Aorta (tissue), 5 donors: ENCODE measurements around the gene THSD4. TPM values are rescaled to one million over a fixed set of nuclear protein-coding genes. Genes with fewer than 3 reads are reported as not detected.

Experiments used
- ATAC-seq: fragments of 200-7000 bp; cut with Tn5 transposase; one replicate; pipeline ENCODE4 v1.9.1; 2022; ENCODE audit warnings: moderate library complexity; ENCODE audit not compliant: low FRiP score
- DNase-seq, 2 donors: peaks; one replicate each; pipeline ENCODE4 v3.0.0-alpha.2; 2020
- H3K27ac ChIP-seq, 2 donors: one replicate each; pipeline ENCODE4 v1.5.1; 2013; ENCODE audit warnings: low read length in 2 of 2, mild to moderate bottlenecking in 2 of 2, moderate library complexity in 2 of 2, control low read depth in 1 of 2, inconsistent platforms in 1 of 2, low read depth in 1 of 2
- H3K27me3 ChIP-seq, 2 donors: one replicate each; pipeline ENCODE4 v1.6.1; 2013; ENCODE audit warnings: control low read depth in 1 of 2, low read length in 1 of 2, mild to moderate bottlenecking in 1 of 2, moderate library complexity in 1 of 2; ENCODE audit not compliant: insufficient read depth in 2 of 2, control insufficient read depth in 1 of 2
- H3K36me3 ChIP-seq, 2 donors: one replicate each; pipeline ENCODE4 v1.6.1; 2013; ENCODE audit warnings: control low read depth in 1 of 2, low read length in 1 of 2, mild to moderate bottlenecking in 1 of 2; ENCODE audit not compliant: insufficient read depth in 2 of 2, control insufficient read depth in 1 of 2
- H3K4me1 ChIP-seq, 2 donors: one replicate each; pipeline ENCODE4 v1.6.1; 2013; ENCODE audit warnings: low read length in 2 of 2, control low read depth in 1 of 2, mild to moderate bottlenecking in 1 of 2, moderate library complexity in 1 of 2; ENCODE audit not compliant: insufficient read depth in 2 of 2, control insufficient read depth in 1 of 2
- H3K4me3 ChIP-seq, 2 donors: one replicate each; pipeline ENCODE4 v1.5.1; 2013; ENCODE audit warnings: low read length in 2 of 2, control low read depth in 1 of 2, mild to moderate bottlenecking in 1 of 2
- H3K9me3 ChIP-seq: one replicate; pipeline ENCODE4 v1.6.1; 2013; ENCODE audit warnings: mild to moderate bottlenecking, low read length; ENCODE audit not compliant: control insufficient read depth
- WGBS, 2 donors: extraction: QIAGEN DNeasy Blood & Tissue Kit; methylation state at CpG; one replicate each; pipeline ENCODE4 v1.1.7; 2013; 5-methylcytosine and 5-hydroxymethylcytosine counted together
- intact Hi-C, 2 donors: fragments of 100-400 bp; cut with DNase I; formaldehyde crosslinking; loops; one replicate each; pipeline versions ENCODE4 v1.14.2 to v1.15.0; 2022
- polyA plus RNA-seq, 2 donors: library from polyadenylated mRNA; stranded (reverse); fragments of 200-250 nt; gene quantifications; one replicate each; pipeline ENCODE4 v1.2.3, GENCODE V29; 2013
- total RNA-seq, 2 donors: library from RNA; stranded (reverse); fragmentation: NEBNext Ultra II Directional; extraction: Animal tissue kit (Norgen Biotek cat#: 25700); gene quantifications; one replicate each; pipeline ENCODE4 v1.2.1, GENCODE V29; 2021
- donor health status: healthy with polysubstance abuse.
- donor health status: Bipolar disorder and iron deficiency.
- donor health status: DM: no; HTN: no; CAD: no.
- donor health status: DM: no; HTN: no; CAD: no.
- donor health status: DM: yes; HTN: yes; CAD: no.

The THSD4 gene
- total and polyA plus RNA-seq, 4 donors = 6.3 to 143 (median 30.3) TPM

GRCh38 chr15:71112429-71112828 is 2.8 kb upstream of the THSD4 start:
- Histone ChIP-seq H3K9me3 (no peaks in the 10 kb centered on the region), H3K36me3 (no peaks in the 10 kb centered on the region), H3K4me3 (no peak overlapping the region), H3K27ac (no peak overlapping the region), H3K4me1 (peaks cover 0 to 1% of the 10 kb centered on the region in 2 donors), H3K27me3 (no peaks in the 10 kb centered on the region)
- intact Hi-C loops = loop anchor here in 1 of 2 donors (10.0 kb wide), 1 partner anchor 222 kb away; no protein-coding TSS in a partner anchor
- 56 to 72% methylated on average over 2 of the region's 2 CpGs for WGBS, 2 donors
- DNase-seq = no peak
- no peak for ATAC-seq

GRCh38 chr15:71114066-71114680 is 1.1 kb upstream of the THSD4 start:
- intact Hi-C loops = loop anchor here in 1 of 2 donors (10.0 kb wide), 1 partner anchor 221 kb away; no protein-coding TSS in a partner anchor
- Histone ChIP-seq H3K36me3 (no peaks in the 10 kb centered on the region), H3K9me3 (no peaks in the 10 kb centered on the region), H3K4me1 (peaks cover 0 to 1% of the 10 kb centered on the region in 2 donors), H3K4me3 (no peak overlapping the region), H3K27ac (no peak overlapping the region), H3K27me3 (no peaks in the 10 kb centered on the region)
- ATAC-seq (no peak), DNase-seq (no peak)
- 83 to 84% methylated on average over 11 of the region's 11 CpGs for WGBS, 2 donors

GRCh38 chr15:71115567-71116351 is 488 bp downstream of the THSD4 start:
- Histone ChIP-seq H3K4me3 (peak overlapping the region; percentile 48 to 91), H3K36me3 (no peaks in the 10 kb centered on the region), H3K27ac (peak overlapping the region; percentile 82 to 83), H3K4me1 (peaks cover 0 to 1% of the 10 kb centered on the region in 2 donors), H3K9me3 (no peaks in the 10 kb centered on the region), H3K27me3 (no peaks in the 10 kb centered on the region)
- intact Hi-C loops = loop anchor here (2.0 to 10.0 kb wide), 8 partner anchors 102 to 325 kb away; no protein-coding TSS in a partner anchor
- ATAC-seq (peak; percentile 69), DNase-seq (peak; percentile 58 to 83)
- WGBS, 2 donors = 0 to 1% methylated on average over 82 to 93 of the region's 93 CpGs

DNA sequence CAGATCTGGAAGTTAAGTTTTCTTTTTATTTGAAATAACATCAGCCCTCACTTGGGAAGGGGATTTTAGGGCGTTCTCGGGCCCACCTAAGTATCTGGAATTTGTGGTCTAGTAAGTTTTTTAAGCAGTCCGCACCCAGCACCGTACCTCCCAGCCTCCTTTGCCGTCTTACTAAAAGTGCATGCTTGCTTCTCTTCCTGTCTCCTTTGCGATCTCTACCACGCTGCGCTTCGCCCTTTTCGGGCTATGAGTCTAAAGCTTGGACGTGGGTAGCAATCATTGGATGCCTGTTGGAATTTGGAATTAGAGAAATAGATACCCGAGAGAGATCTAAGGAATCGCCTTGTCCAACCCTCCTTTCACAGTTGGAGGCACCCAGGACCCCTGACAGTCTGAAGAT is 1.1 kb downstream of the THSD4 start:
- WGBS, 2 donors = 4 to 15% methylated on average over 13 of the region's 13 CpGs
- Histone ChIP-seq H3K27ac (peak overlapping the region; percentile 82 to 83), H3K9me3 (no peaks in the 10 kb centered on the region), H3K4me1 (peaks cover 0 to 1% of the 10 kb centered on the region in 2 donors), H3K36me3 (no peaks in the 10 kb centered on the region), H3K27me3 (no peaks in the 10 kb centered on the region), H3K4me3 (peak overlapping the region; percentile 48 to 91)
- ATAC-seq = no peak
- no peak for DNase-seq
- intact Hi-C loops = loop anchor here (2.0 to 10.0 kb wide), 8 partner anchors 101 to 324 kb away; no protein-coding TSS in a partner anchor

DNA sequence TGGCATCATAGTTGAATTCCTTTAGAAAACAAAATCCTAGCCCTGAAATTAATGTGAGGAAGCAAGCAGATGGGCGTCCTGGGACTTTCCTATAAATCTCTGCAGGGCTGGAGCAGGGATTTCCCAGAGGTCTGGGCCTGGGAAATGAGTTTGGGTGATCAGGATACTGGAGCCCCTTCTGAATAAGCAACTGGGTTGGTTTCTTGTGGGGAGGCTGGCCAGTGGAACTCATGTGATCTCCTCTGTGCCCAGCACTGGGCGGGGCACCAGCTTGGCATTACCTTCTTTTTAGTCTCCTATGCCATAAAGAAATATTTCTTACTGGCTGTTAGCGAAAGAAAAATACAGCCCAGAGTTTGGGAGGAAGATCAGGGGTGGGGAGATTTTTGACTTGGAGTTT is 1.7 kb downstream of the THSD4 start:
- H3K4me3 ChIP-seq = peak overlapping the region in 1 of 2 donors; percentile 91

DNA sequence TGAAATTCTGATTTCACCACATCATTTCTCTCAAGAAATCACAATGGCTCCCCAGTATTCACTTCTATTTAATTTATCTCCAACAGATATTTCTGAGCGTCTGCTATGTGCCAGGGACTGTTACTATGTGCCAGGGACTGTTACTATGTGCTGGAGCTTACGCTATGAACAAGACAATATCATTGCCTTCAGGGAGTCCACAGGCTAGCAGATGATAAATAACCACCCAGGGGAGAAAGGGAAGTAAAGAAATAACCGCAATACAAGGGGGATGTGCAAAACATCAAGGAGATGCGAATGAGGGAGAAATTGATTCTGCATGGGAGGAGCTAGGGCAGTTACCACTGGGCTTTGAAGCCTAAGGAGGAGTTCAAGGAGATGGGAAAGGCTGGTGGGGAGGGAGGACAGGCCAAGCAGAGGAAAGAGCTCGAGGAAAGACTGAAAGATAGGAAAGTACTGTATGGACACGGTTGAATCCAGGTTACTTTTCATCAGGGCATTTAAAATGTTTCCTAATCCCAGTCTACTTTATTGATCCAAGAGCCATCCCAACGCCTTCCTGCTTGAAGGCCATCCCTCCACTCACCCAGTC is 2.5 kb downstream of the THSD4 start:
- DNase-seq = no peak
- H3K4me1 ChIP-seq = peaks cover 0 to 1% of the 10 kb centered on the region in 2 donors

More for the DNA sequence above, 1.7 kb downstream of the THSD4 start:
- ATAC-seq = no peak
- Histone ChIP-seq H3K27ac (peak overlapping the region; percentile 5 to 17), H3K27me3 (no peaks in the 10 kb centered on the region), H3K4me1 (peaks cover 0 to 1% of the 10 kb centered on the region in 2 donors), H3K36me3 (no peaks in the 10 kb centered on the region), H3K9me3 (no peaks in the 10 kb centered on the region)
- intact Hi-C loops = loop anchor here (2.0 to 10.0 kb wide), 8 partner anchors 100 to 324 kb away; no protein-coding TSS in a partner anchor
- DNase-seq = peak in 1 of 2 donors; percentile 80
- WGBS, 2 donors = 14 to 25% methylated on average over 3 of the region's 3 CpGs

DNA sequence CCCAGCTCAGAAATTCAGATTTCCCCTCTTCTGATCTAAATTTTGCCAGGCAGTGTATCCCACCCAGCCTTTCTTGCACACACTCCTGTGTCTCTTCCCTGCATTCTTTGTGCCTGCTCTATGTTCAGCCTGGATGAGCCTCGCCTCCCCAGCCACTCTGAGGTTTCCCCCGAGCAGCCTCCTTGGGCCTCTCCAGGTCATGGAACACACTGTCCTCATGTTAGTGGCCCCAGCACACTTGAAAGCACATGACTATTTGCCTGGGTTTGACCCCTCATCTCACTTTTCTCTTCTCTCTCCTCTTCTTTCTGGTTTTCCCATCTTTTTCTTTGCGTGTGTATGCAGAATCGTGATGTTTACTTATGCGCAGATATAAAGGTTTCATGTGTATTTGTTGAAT is 3.1 kb downstream of the THSD4 start:
- intact Hi-C loops = loop anchor here (5.0 to 10.0 kb wide), 7 partner anchors 99 to 269 kb away; no protein-coding TSS in a partner anchor
- ATAC-seq (no peak), DNase-seq (no peak)
- Histone ChIP-seq H3K4me3 (no peak overlapping the region), H3K9me3 (no peaks in the 10 kb centered on the region), H3K36me3 (no peaks in the 10 kb centered on the region), H3K27ac (no peak overlapping the region), H3K4me1 (peaks cover 0 to 2% of the 10 kb centered on the region in 2 donors), H3K27me3 (no peaks in the 10 kb centered on the region)
- 86 to 92% methylated on average over 5 of the region's 5 CpGs for WGBS, 2 donors

More for the DNA sequence above, 2.5 kb downstream of the THSD4 start:
- Histone ChIP-seq H3K27me3 (no peaks in the 10 kb centered on the region), H3K4me3 (no peak overlapping the region), H3K9me3 (no peaks in the 10 kb centered on the region), H3K27ac (peak overlapping the region in 1 of 2 donors; percentile 24), H3K36me3 (no peaks in the 10 kb centered on the region)
- WGBS, 2 donors = 66 to 77% methylated on average over 7 of the region's 7 CpGs
- ATAC-seq = no peak
- intact Hi-C loops = loop anchor here (2.0 to 10.0 kb wide), 8 partner anchors 99 to 323 kb away; no protein-coding TSS in a partner anchor

DNA sequence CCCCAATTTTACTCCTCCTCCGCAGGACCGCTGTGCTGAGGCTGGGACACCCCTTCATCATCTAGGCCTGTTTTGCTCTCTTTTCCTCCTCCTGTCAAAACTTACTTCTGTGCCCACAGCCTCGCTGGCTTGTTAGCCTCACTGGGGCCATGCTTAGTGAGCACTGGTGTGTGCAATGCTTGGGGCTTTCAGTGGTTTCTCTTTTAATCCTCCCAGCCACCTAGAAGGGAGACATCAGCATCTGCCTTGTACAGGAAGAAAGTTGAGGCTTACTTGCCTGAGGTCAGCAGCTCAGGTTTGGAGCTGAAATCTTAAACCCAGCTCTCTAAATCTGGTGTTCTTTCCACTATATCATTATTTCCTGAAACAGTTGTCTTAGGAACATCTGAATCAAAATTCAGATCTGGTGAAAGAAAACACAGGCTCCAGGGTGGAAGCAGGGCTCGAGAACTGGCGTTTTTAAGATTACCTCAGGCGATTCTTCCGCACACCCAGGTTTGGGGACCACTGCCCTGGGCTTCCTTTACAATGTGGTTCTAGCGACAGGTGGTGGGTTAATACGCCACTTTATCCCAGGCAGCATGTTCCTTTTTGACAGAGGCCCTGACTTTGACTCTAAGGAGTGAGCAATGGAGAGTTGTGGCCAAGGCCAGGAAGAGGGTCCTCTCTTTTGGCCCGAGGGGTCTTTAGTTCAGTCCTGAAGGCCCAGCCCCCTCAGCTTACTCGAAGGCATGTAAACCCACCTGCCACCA is 3.8 kb downstream of the THSD4 start:
- Histone ChIP-seq H3K4me1 (peaks cover 0 to 3% of the 10 kb centered on the region in 2 donors), H3K27me3 (no peaks in the 10 kb centered on the region), H3K4me3 (no peak overlapping the region), H3K9me3 (no peaks in the 10 kb centered on the region), H3K27ac (peak overlapping the region in 1 of 2 donors; percentile 37), H3K36me3 (no peaks in the 10 kb centered on the region)
- intact Hi-C loops = loop anchor here (5.0 to 10.0 kb wide), 7 partner anchors 98 to 268 kb away; no protein-coding TSS in a partner anchor
- 87 to 88% methylated on average over 11 of the region's 11 CpGs for WGBS, 2 donors
- ATAC-seq = no peak
- no peak for DNase-seq
